ENCODE results near the gene MRPL10.

MRPL10 gene

GRCh38 chr17:47857551-47858455 is 26.5 kb upstream of the MRPL10 start:
- DNase-seq = no peak

DNA sequence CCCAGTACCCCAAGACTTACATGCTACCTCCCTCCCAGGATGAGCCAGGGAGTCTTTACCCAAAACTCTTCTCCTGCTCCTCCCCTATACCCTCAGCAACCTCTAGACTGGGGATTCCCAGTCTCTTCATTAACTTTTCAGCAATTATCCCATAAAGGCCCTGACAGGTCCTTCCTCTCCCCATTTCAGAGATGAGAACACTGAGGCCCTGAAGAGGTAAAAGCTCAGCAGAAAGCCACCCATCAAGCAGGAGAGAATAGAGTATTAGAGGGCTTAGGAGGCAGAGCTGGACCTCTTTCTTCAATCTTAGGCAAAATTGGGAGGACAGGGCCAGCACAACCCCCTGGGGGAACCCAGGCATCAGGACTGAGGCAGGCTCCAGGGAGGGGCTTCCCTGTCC is 25.5 kb upstream of the MRPL10 start:
- DNase-seq = no peak

GRCh38 chr17:47855737-47856136 is 24.4 kb upstream of the MRPL10 start:
- no peak for DNase-seq

DNA sequence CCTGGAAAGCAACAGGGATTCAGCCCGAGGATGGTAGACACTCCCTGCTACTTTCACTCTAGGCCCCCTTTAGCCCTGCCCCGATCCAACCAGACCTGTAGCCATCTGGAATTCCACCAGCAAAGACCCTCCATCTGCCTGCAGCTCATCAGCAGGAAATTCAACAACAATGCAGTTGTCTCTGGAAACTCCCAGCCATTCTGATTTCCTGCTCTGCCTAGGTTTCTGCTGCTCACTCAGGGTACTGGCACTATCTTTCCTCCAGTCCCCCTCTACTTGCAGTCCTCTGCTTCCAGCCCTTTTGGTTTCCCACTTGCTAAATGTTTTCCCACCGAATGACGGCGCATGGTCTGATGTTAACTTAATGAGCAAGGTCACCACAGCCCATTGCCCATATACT is 22.3 kb upstream of the MRPL10 start:
- DNase-seq = no peak

- no peak for DNase-seq
Observed at GRCh38 chr17:47852113-47852949, 21.0 kb upstream of the MRPL10 start.

GRCh38 chr17:47851764-47852112 is 20.4 kb upstream of the MRPL10 start:
- DNase-seq = no peak

GRCh38 chr17:47850692-47851573 is 19.6 kb upstream of the MRPL10 start, which contains the start of gene SP6:
Gene SP6 (minus strand): TSS chr17:47851163. CDS start chr17:47848429, 2,734 bp downstream.
- peak; percentile 71 for DNase-seq

GRCh38 chr17:47850373-47850691 is 19.0 kb upstream of the MRPL10 start:
- no peak for DNase-seq

- DNase-seq = no peak
Observed at GRCh38 chr17:47848198-47848513, 16.8 kb upstream of the MRPL10 start.

DNA sequence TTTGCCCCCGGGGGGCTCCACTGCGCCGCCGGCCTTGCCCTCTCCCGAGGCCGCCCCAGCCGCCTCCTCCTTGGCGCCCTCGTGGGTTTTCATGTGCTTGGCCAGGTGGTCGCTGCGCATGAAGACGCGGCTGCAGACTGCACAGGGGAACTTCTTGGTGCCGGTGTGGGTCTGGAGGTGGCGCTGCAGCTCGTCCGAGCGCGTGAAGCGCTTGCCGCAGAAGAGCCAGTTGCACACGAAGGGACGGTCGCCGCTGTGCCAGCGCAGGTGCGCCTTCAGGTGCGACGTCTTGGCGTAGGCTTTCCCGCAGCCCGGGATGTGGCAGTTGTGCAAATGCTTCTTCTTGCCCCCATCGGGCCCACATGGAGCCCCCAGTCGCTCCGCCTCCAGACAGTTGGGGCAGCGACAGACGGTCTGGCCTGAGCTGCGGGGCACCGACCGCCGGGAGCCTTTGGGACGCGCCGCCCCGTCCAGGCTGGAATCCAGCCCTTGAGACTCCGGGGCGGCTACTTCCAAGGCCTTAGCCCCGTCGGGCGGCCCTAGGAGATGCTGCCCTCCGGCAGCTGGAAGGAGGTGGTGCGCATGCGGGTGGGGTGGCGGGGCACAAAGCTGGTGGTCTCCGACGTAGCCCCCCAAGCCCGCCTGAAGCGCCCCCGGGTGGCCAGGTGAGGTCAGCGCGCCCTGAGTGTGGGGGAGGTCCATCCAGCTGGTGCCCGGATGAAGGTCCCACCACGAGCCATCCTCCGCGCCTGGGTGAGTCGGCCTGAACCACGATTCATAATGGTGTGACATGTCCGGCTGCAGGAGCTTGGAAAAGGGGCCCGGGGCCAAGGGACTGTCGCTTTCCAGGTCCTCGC is 16.2 kb upstream of the MRPL10 start:
- no peak for DNase-seq

DNA sequence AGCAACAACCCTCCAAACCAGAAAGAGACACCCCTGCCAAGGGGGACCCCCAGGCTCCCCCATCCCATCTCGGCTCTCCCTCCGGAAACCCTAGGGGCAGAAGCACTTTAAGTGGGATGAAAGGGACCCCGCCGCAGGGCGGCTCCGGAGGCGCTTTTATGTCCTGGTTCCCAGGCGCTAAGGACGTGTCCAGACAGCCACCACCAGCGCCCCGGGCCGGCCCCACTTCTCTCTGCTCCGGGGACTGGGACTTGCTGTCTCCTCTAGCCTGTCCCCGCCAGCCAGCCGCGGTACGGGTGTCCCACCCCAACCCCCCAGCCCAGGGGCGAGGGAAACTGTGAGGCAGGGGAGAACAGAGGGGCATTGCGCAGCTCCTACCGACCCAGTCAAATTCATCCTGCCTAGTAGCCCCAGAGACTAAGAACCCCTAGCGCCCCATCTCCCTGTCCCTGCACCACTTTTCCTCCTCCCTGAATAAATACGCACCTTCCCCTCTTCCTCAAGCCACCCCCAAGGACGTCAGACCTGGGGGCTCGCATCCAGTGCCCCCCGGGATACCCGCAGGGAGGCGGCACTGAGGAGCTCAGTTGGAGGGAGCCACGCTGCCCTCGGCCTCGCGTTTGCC is 15.5 kb upstream of the MRPL10 start:
- DNase-seq = no peak

DNA sequence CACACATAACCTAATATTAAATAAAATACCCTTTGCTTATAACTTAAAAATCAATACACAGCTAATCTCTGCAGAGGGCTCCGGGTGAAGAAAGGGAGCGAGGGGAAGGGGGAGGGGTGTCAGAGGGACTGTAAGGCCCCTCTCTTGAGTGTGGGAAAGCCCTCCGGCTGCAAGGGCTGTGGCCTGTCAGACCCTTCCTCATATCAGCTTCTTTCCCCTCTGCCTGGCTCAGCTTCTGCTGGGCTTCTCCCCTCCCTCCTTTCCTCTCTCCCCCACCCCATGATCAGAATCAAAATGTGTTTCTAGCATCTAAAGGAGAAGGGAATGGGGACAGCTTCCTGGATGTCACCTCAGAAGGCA is 14.4 kb upstream of the MRPL10 start:
- no peak for DNase-seq

DNA sequence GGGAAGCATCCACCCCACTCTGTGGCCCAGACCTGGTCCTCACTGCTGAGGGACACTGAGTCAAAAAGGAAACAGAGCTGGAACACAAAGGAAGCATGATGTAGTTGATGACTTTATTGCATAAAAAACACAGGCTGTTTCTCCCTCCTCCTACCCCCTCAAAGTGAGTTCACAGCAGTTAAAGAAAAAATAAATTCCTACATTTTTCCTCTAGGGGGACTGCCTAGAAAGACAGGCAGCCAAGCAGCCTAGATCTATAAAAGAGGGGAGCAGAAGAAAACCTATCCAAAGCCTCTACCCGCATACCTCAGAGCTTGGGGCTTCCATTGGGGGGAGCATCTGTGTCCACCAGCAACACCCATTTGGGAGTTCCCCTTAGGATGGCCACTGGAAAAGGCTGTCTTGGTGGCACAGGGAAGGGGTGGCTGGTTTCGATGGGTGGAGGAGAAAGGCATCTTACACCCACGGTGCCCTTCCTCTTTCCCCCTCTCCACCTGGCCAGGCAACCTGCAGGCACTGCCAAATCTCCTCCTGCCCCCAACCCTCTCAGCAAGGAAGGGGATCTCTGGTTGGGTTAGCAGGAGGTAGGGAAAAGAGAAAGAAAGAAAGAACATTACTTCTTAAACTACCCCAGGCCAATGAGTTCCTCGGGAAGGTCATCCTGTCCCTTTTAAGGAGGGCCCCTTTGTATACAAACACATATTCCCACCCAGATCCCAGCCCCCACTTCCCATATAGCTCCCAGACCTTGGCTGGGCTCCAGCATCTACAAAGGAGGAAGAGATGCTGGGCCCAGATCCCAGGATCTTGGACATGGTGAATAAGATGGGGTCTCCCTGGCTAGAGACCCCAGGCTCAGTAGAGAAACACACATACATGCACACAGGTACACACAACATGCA is 13.7 kb upstream of the MRPL10 start:
- no peak for DNase-seq

- DNase-seq = no peak
Observed at GRCh38 chr17:47844227-47844626, 12.9 kb upstream of the MRPL10 start.

DNA sequence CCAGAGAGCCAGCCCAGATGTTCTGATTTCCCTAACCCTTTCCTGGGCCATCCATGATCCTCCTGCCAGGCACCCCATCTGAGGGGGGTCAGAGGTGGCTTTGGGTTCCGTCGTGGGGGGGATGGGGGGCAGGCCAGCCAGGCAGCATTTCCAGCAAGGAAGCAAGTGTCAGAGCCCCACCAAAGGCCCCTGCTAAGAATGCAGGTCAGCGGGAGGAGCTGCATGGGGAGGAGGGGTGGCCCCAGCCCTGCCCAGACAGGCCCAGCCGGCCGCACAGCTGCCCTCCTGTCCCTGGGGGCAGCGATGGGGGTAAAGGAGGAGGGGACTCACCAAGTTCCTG is 12.0 kb upstream of the MRPL10 start:
- peak; percentile 17 for DNase-seq

DNA sequence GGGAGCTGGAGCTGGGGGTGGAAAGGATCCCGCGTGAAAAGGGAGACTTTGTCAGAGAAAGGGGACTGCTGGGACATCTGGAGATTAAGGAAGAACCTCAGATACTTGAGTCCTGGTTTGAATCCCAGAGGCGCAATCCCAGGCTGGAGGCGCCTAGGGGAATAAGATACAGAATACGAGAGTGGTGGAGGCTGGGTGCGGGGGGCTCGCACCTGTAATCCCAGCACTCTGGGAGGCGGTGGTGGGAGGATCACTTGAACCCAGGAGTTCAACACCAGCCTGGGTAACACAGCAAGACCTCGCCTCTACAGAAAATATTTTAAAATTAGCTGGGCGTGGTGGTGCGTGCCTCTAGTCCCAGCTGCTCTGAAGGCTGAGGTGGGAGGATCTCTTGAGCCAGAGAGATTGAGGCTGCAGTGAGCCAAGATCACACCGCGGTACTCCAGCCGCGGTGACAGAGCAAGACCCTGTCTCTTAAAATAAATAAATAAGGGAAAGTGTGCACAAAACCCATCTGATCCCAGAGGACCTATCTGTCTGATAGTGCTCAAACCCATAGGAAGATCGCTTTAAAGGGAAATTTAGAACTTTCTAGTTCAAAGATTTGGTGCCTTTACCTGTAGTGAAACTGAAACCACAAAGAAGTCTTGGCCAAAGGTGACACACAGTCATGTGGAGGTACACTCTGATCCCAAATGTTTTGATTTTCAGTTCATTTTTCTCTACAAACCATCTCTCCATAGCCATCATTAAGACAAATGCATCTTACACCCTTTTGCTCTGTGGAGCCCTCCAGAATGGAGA is 10.3 kb upstream of the MRPL10 start:
- DNase-seq = no peak

DNA sequence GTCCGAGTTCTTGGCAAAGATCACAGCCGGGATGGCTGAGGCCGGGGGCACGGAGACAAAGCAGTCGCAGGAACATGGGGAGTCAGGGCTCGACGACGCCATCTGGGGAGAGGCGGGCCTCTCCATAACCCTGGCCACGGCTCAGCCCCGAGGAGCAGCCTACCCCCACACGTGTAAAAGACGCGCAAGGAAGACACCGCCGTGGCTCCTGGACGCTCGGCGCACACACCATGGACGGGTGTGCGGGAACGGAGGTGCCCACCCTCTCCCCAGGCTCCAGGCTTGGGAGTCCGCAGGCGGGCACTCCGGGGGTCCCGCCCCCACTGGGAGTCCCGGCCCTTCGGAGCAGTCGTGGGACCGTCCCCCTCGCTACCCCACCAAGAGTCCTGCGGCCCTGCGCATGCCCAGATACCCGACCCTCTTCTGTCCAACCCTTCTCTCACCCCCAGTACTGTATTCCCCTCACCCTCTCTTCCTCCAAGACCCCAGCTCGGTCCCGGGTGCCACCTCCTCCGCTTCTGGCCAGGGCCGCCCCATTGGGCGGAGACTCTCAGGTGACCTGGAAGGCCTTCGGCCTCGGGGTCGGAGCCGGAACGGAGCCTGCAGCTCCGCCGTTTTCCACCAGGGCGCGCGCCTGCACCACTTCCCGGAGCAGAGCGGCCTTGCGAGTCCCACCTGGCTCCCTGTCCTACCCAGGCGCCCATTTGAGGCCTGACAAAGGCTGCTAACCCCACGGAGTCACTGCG is 9.6 kb upstream of the MRPL10 start, which contains the start of gene SCRN2:
Gene SCRN2 (minus strand): TSS at position 532 of the 746 bp plus-strand sequence. CDS start 430 bp downstream, at position 102.
- DNase-seq = peak; percentile 82

DNA sequence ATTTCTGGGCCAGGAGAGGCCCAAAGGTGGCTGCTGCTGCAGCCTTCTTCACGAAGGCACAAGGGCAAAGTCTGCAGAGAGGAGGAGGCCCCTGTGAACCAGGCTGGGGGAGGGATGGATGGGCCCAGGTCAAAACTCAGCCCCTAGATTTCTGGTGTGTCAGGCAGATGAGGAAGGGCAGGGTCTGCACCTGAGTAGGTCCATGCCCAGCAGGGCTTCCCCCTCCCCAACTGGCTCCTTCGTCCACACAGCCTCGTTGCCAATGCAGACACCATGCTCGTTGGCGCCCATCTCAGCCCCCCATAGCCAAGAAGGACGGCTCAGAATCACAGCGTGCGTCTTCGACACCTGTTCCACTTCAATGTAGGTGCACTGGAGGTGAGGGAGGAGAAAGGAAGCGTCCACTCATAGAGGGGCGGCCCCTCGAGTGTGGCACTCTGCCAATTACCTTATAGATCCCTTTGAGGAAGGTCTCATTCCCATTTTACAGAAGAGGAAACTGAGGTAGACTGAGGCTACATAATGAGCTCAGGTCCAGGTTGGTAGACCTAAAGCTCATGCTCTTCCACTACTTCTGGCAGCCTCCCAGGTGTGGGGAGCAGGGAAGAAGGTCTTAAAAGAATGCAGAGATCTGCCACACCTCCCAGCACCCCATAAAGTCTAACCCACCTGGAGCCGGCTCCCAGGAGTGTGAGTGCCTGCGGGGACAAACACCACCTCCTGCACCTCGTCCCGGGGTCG is 8.8 kb upstream of the MRPL10 start:
- no peak for DNase-seq
